Measurements from ENCODE around the gene KDM8. TPM values are rescaled to one million over a fixed set of nuclear protein-coding genes. Genes with fewer than 3 reads are reported as not detected.
A peak's percentile ranks its signal among the peaks of the same experiment; 100 is the strongest.

KDM8 gene
- total and polyA plus RNA-seq, 9 of the 15 experiments (the other 6 are each of a cell fraction or from before 2014, with no cell fraction given): 0.61 to 9.1 (median 5.4) TPM

DNA sequence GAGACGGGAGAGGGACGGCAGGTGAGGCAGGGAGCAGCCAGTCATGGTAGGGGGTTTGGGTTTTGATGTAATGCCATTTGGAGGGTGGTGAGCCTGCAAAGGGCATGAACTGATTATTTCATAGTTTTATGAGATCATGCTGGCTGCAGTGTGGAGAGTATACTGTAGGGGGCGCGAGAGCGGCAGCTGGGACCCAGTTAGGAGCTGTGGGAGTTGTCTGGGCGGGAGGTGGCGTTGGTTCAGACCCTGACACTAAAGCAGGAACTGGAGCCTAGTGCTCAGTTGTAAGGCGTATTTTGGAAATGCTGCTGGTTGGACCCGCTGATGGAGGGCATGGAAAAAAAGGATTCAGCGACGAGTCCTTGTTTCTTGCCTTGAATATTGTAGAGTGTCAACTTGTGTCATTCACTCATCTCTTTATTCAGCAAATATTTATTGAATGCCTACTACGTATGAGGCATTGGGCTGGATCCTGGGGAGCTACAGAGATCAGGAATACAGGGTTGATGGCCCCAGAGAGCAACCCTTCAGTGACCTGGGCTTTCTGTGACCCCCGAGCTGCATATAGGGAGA lies 23.7 kb upstream of the KDM8 start (continued):
- TF ChIP-seq, protein P1, sequence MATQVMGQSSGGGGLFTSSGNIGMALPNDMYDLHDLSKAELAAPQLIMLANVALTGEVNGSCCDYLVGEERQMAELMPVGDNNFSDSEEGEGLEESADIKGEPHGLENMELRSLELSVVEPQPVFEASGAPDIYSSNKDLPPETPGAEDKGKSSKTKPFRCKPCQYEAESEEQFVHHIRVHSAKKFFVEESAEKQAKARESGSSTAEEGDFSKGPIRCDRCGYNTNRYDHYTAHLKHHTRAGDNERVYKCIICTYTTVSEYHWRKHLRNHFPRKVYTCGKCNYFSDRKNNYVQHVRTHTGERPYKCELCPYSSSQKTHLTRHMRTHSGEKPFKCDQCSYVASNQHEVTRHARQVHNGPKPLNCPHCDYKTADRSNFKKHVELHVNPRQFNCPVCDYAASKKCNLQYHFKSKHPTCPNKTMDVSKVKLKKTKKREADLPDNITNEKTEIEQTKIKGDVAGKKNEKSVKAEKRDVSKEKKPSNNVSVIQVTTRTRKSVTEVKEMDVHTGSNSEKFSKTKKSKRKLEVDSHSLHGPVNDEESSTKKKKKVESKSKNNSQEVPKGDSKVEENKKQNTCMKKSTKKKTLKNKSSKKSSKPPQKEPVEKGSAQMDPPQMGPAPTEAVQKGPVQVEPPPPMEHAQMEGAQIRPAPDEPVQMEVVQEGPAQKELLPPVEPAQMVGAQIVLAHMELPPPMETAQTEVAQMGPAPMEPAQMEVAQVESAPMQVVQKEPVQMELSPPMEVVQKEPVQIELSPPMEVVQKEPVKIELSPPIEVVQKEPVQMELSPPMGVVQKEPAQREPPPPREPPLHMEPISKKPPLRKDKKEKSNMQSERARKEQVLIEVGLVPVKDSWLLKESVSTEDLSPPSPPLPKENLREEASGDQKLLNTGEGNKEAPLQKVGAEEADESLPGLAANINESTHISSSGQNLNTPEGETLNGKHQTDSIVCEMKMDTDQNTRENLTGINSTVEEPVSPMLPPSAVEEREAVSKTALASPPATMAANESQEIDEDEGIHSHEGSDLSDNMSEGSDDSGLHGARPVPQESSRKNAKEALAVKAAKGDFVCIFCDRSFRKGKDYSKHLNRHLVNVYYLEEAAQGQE (IDR thresholded peaks at IDR 0.05; ENCODE audit: borderline replicate concordance): peak; percentile 82
- TF ChIP-seq, protein P1 (CRISPR knock-in tag; IDR thresholded peaks at IDR 0.05; ENCODE audit: low read depth): no peak; the same call in 1 of the 2 replicates
- TF ChIP-seq E2F3 (CRISPR knock-in tag; IDR thresholded peaks at IDR 0.05) (0 out of 2 replicates have a peak, but pooled peaks have one; percentile 26), STAG1 (CRISPR knock-in tag; IDR thresholded peaks at IDR 0.05; ENCODE audit: borderline replicate concordance) (peak; percentile 58; the same call in 1 of the 2 replicates), SMC3 (conservative IDR thresholded peaks at IDR 0.05; ENCODE audit: insufficient read depth, low read depth, low read length) (peak; percentile 91), MAZ (CRISPR knock-in tag; conservative IDR thresholded peaks at IDR 0.05 in 1 of 2, IDR thresholded peaks at IDR 0.05 in 1 of 2) (peak in 1 of 2 experiments; percentile 36; a peak in 1 of 4 replicates), ATF1 (CRISPR knock-in tag; IDR thresholded peaks at IDR 0.05) (no peak), ATF1 (tag; IDR thresholded peaks at IDR 0.05) (peak; percentile 31; the same call in 1 of the 2 replicates), RB1 (IDR thresholded peaks at IDR 0.05; ENCODE audit: low read depth) (peak; percentile 72; the same call in 1 of the 2 replicates), SPI1 (IDR thresholded peaks at IDR 0.05; ENCODE audit: borderline replicate concordance, low read depth, low read length) (peak; percentile 48; the same call in 1 of the 2 replicates)
- TF ChIP-seq, protein P2, sequence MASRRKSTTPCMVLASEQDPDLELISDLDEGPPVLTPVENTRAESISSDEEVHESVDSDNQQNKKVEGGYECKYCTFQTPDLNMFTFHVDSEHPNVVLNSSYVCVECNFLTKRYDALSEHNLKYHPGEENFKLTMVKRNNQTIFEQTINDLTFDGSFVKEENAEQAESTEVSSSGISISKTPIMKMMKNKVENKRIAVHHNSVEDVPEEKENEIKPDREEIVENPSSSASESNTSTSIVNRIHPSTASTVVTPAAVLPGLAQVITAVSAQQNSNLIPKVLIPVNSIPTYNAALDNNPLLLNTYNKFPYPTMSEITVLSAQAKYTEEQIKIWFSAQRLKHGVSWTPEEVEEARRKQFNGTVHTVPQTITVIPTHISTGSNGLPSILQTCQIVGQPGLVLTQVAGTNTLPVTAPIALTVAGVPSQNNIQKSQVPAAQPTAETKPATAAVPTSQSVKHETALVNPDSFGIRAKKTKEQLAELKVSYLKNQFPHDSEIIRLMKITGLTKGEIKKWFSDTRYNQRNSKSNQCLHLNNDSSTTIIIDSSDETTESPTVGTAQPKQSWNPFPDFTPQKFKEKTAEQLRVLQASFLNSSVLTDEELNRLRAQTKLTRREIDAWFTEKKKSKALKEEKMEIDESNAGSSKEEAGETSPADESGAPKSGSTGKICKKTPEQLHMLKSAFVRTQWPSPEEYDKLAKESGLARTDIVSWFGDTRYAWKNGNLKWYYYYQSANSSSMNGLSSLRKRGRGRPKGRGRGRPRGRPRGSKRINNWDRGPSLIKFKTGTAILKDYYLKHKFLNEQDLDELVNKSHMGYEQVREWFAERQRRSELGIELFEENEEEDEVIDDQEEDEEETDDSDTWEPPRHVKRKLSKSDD (conservative IDR thresholded peaks at IDR 0.05; ENCODE audit: low read length): 0 out of 2 replicates have a peak, but pooled peaks have one; percentile 28
- TF ChIP-seq, protein P3, sequence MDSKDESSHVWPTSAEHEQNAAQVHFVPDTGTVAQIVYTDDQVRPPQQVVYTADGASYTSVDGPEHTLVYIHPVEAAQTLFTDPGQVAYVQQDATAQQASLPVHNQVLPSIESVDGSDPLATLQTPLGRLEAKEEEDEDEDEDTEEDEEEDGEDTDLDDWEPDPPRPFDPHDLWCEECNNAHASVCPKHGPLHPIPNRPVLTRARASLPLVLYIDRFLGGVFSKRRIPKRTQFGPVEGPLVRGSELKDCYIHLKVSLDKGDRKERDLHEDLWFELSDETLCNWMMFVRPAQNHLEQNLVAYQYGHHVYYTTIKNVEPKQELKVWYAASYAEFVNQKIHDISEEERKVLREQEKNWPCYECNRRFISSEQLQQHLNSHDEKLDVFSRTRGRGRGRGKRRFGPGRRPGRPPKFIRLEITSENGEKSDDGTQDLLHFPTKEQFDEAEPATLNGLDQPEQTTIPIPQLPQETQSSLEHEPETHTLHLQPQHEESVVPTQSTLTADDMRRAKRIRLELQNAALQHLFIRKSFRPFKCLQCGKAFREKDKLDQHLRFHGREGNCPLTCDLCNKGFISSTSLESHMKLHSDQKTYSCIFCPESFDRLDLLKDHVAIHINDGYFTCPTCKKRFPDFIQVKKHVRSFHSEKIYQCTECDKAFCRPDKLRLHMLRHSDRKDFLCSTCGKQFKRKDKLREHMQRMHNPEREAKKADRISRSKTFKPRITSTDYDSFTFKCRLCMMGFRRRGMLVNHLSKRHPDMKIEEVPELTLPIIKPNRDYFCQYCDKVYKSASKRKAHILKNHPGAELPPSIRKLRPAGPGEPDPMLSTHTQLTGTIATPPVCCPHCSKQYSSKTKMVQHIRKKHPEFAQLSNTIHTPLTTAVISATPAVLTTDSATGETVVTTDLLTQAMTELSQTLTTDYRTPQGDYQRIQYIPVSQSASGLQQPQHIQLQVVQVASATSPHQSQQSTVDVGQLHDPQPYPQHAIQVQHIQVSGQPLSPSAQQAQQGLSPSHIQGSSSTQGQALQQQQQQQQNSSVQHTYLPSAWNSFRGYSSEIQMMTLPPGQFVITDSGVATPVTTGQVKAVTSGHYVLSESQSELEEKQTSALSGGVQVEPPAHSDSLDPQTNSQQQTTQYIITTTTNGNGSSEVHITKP (IDR thresholded peaks at IDR 0.05; ENCODE audit: partially characterized antibody): peak; percentile 19

Measured in K562 (cell line).